Measurements from ENCODE around the gene SLC25A19. TPM values are rescaled to one million over a fixed set of nuclear protein-coding genes. Genes with fewer than 3 reads are reported as not detected.
A peak's percentile ranks its signal among the peaks of the same experiment; 100 is the strongest.
"Not testable (repeated sequence)": the region's sequence is repeated elsewhere in the genome, so short reads cannot be mapped to it uniquely, and the experiment has no call there.

SLC25A19 gene
- polyA plus RNA-seq, 1 experiment, result 3.5 TPM

DNA sequence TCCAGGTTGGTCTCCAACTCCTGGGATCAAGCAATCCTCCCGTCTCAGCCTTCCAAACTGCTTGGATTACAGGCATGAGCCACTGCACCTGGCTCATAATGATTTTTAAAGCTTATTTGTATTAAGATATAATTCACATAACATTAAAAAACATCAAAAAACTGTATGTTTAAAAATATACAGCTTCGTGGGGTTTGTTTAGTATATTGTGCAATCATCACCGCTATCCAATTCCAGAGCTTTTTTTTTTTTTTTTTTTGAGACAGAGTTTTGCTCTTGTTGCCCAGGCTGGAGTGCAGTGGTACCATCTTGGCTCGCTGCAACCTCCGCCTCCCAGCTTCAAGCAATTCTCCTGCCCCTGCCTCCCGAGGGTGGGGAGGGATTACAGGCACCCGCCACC lies 11.0 kb upstream of the SLC25A19 start:
- Histone ChIP-seq H3K27me3 (ENCODE audit: control insufficient read depth, insufficient read depth, low read length) (no peaks in the 10 kb centered on the region), H3K9me3 (ENCODE audit: control insufficient read depth, insufficient read depth, low read length) (no peaks in the 10 kb centered on the region), H3K4me3 (ENCODE audit: low read depth, low read length) (no peak overlapping the region), H3K27ac (ENCODE audit: low read depth, low read length) (no peak overlapping the region)
- CTCF ChIA-PET, result interaction anchor here (0.6 to 2.5 kb wide), 3 partner anchors 23 to 76 kb away, joined by 3 to 8 read pairs (median 4); partner anchors contain the start of gene MIF4GD
- POLR2A ChIA-PET, result interaction anchor here (0.6 to 1.1 kb wide), 4 partner anchors 11 to 122 kb away, joined by 3 to 8 read pairs (median 4); partner anchors contain the start of gene SLC25A19
- TF ChIP-seq, protein P1, sequence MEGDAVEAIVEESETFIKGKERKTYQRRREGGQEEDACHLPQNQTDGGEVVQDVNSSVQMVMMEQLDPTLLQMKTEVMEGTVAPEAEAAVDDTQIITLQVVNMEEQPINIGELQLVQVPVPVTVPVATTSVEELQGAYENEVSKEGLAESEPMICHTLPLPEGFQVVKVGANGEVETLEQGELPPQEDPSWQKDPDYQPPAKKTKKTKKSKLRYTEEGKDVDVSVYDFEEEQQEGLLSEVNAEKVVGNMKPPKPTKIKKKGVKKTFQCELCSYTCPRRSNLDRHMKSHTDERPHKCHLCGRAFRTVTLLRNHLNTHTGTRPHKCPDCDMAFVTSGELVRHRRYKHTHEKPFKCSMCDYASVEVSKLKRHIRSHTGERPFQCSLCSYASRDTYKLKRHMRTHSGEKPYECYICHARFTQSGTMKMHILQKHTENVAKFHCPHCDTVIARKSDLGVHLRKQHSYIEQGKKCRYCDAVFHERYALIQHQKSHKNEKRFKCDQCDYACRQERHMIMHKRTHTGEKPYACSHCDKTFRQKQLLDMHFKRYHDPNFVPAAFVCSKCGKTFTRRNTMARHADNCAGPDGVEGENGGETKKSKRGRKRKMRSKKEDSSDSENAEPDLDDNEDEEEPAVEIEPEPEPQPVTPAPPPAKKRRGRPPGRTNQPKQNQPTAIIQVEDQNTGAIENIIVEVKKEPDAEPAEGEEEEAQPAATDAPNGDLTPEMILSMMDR (IDR thresholded peaks at IDR 0.05; ENCODE audit: low read depth, low read length), result no peak
- DNase-seq (ENCODE audit: low read depth, low spot score), result no peak

DNA sequence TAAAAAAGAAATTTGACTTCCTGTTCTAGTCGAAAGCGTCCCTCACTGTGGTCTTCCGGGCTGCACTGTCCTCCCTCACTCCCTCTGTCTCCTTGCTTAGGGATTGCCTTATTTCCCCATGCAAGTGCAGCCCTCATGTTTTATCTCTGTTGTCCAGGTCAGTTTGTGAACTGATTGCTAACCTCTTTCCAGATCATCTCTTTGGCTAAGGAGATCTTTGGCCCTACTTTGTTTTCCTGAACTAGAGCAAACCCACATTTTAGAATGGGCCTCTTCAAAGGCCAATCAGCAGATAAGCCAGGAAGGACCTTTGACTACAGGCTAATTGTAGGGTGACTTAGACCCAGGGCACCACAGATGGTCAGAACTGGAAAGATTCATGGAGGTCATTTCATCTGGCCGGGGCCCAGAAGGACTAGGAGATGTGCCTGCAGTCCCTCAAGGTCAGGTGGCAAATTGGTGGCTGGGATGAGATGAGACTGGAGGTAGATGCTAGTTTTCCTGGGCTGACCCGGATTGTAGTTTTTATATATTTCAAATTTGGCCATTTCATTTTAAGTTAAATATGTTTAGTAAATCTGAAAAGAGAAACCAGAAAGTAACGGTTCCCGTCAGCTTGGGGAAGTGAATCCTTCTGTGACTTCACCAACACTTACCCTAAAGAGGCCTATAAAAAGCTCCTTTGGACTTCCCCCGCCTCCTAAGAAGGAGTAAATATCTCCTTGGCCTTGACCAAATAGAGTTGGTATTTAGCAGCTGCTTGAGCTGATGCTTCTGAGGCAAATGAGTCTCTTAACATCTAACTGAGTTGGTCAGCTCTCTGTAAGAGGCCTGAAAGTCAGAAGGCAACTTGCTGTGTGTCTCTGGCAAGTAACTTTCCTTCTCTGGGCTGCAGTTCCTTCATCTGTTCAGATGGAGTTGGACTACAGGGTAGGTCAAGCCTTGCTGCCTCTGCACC lies 6.2 kb upstream of the SLC25A19 start:
- TF ChIP-seq, protein P1 (IDR thresholded peaks at IDR 0.05; ENCODE audit: low read depth, low read length), result no peak
- CTCF ChIA-PET, result interaction anchor here (1.1 to 1.3 kb wide), 2 partner anchors 111 to 338 kb away, joined by 3 read pairs; partner anchors contain the start of gene SMIM5
- no peak for DNase-seq (ENCODE audit: low read depth, low spot score)
- POLR2A ChIA-PET, result no interaction called here
- Histone ChIP-seq H3K27ac (ENCODE audit: low read depth, low read length) (no peak overlapping the region), H3K4me3 (ENCODE audit: low read depth, low read length) (no peak overlapping the region), H3K9me3 (ENCODE audit: control insufficient read depth, insufficient read depth, low read length) (no peaks in the 10 kb centered on the region), H3K27me3 (ENCODE audit: control insufficient read depth, insufficient read depth, low read length) (no peaks in the 10 kb centered on the region)

DNA sequence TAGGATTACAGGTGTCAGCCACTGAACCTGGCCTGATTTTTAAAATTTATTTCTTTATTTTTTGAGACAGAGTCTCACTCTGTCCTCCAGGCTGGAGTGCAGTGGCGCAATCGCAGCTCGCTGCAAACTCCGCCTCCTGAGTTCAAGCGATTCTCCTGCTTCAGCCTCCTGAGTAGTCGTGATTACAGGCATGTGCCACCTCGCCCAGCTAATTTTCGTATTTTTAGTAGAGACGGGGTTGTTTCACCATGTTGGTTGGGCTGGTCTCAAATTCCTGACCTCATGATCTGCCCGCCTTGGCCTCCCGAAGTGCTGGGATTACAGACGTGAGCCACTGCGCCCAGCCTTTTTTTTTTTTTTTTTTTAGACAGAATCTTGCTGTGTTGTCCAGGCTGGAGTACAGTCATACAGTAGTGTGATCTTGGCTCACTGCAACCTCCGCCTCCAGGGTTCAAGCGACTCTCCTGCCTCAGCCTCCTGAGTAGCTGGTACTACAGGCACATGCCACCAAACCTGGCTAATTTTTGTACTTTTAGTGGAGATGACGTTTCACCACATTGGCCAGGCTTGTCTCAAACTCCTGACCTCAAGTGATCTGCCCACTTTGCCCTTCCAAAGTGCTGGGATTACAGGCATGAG lies 3.7 kb upstream of the SLC25A19 start:
- not testable (repeated sequence) for DNase-seq (ENCODE audit: low read depth, low spot score); H3K27ac ChIP-seq (ENCODE audit: low read depth, low read length); H3K27me3 ChIP-seq (ENCODE audit: control insufficient read depth, insufficient read depth, low read length); H3K9me3 ChIP-seq (ENCODE audit: control insufficient read depth, insufficient read depth, low read length); H3K4me3 ChIP-seq (ENCODE audit: low read depth, low read length)
- ChIA-PET CTCF (interaction anchor here (1.5 kb wide), 1 partner anchor 22 kb away, joined by 6 read pairs; the partner anchor contains the start of gene MIF4GD), POLR2A (interaction anchor here (0.6 kb wide), 1 partner anchor 31 kb away, joined by 3 read pairs; no protein-coding TSS in a partner anchor)

DNA sequence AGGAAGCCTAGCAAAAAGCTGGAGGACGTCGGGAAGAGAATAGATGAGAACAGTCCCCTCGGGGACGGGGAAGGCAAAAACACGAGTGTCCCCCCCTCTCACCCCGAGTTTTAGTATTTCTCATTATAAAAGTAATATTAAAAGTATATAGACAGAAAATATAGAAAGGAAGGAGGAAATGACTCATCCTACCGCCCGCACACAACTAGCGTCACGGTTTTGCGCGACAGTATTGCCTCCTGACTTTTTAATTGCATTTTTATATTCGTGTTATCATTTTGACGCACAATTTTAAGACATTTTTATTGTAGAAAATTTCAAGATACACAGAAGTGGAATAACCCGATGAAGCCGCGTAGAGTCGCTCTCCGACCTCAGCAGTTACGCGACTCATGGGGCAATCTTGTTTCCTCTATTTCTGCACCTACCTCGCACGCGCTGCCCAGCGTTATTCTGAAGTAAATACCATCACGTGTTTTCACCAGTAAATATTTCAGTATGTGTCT lies 652 bp upstream of the SLC25A19 start:
- Histone ChIP-seq H3K27me3 (ENCODE audit: control insufficient read depth, insufficient read depth, low read length) (no peaks in the 10 kb centered on the region), H3K27ac (ENCODE audit: low read depth, low read length) (peak overlapping the region; percentile 89), H3K9me3 (ENCODE audit: control insufficient read depth, insufficient read depth, low read length) (no peaks in the 10 kb centered on the region), H3K4me3 (ENCODE audit: low read depth, low read length) (peak overlapping the region; percentile 91)
- ChIA-PET CTCF (interaction anchor here (0.8 to 2.0 kb wide), 6 partner anchors 13 to 122 kb away, joined by 3 to 22 read pairs (median 4); partner anchors contain the start of gene MIF4GD), POLR2A (interaction anchor here (0.6 to 1.4 kb wide), 8 partner anchors 10 to 249 kb away, joined by 3 to 24 read pairs (median 4); partner anchors contain the start of genes GGA3, GRB2 and MIF4GD)
- TF ChIP-seq, protein P1 (IDR thresholded peaks at IDR 0.05; ENCODE audit: low read depth, low read length), result peak; percentile 21; the same call in 1 of the 2 replicates
- no peak for DNase-seq (ENCODE audit: low read depth, low spot score)

DNA sequence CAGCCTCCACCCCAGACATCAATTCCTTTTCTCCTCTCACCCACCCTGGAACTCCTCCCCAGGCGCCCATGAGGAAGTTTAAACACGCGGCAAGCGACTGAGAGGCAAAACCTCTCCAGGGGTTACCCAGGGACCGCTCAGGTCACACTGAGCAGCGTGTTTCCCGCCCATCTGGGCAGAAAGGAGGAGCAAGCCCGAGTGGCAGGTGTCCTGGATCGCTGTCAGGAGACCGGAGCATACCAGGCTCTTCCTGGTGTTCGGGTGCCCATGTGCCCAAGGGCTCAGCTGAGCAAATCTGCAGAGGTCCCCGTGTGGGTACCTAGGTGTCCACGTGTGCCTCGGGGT lies 491 bp downstream of the SLC25A19 start:
- H3K9me3 ChIP-seq (ENCODE audit: control insufficient read depth, insufficient read depth, low read length), result no peaks in the 10 kb centered on the region
- ChIA-PET POLR2A (interaction anchor here (0.5 to 1.4 kb wide), 8 partner anchors 11 to 166 kb away, joined by 3 to 24 read pairs (median 4); partner anchors contain the start of genes GRB2 and MIF4GD), CTCF (interaction anchor here (0.6 to 2.0 kb wide), 5 partner anchors 12 to 124 kb away, joined by 3 to 22 read pairs (median 3); partner anchors contain the start of gene MIF4GD)
- peak overlapping the region; percentile 91 for H3K4me3 ChIP-seq (ENCODE audit: low read depth, low read length)
- H3K27ac ChIP-seq (ENCODE audit: low read depth, low read length), result peak overlapping the region; percentile 39
- no peaks in the 10 kb centered on the region for H3K27me3 ChIP-seq (ENCODE audit: control insufficient read depth, insufficient read depth, low read length)
- DNase-seq (ENCODE audit: low read depth, low spot score), result no peak
- TF ChIP-seq, protein P1 (IDR thresholded peaks at IDR 0.05; ENCODE audit: low read depth, low read length), result no peak
